SK-N-SH (cell line): ENCODE results near the gene DCUN1D3. TPM values are rescaled to one million over a fixed set of nuclear protein-coding genes. Genes with fewer than 3 reads are reported as not detected.
A peak's percentile ranks its signal among the peaks of the same experiment; 100 is the strongest.

Source experiments
- CTCF ChIA-PET: fragments of 300-600, 350-600 bp; formaldehyde crosslinking; extraction: SDS; loops from one replicate; lab custom pipeline; 2021; lab: Yijun Ruan, JAX
- POLR2A ChIA-PET: fragments of 350-600 bp; sonication (Branson Sonifier 250); formaldehyde crosslinking; extraction: SDS; loops from one replicate; lab custom pipeline; 2020; ENCODE audit warnings: antibody characterized with exemption, inconsistent platforms; lab: Yijun Ruan, JAX
- DNase-seq: peaks from one replicate; pipeline ENCODE4 v3.0.0; 2012
- H2AFZ ChIP-seq: fragments of 200-600 bp; sonication (generic); 2 replicates; pipeline ENCODE4 v1.8.1; 2016; ENCODE audit warnings: antibody characterized with exemption, mild to moderate bottlenecking, low read depth
- H3F3A ChIP-seq: fragments of 200-600 bp; sonication (generic); replicated peaks from 2 replicates; pipeline ENCODE3; 2016; ENCODE audit warnings: antibody characterized with exemption, mild to moderate bottlenecking; ENCODE audit not compliant: insufficient read depth
- H3K27ac ChIP-seq, 2 experiments: fragments of 200-500 bp in 1 of 2; fragments of 200-600 bp in 1 of 2; sonication (Bioruptor generic) in 1 of 2; sonication (generic), shearing (Covaris generic) in 1 of 2; 2 replicates each; pipeline versions ENCODE4 v1.5.1 to v1.6.1; 2014 to 2016; ENCODE audit warnings: low read depth in 2 of 2, inconsistent platforms in 1 of 2, low read length in 1 of 2, mild to moderate bottlenecking in 1 of 2, mixed read lengths in 1 of 2
- H3K27me3 ChIP-seq: fragments of 200-600 bp; sonication (generic), shearing (Covaris generic); 2 replicates; pipeline ENCODE4 v1.6.1; 2016; ENCODE audit warnings: mixed run types; ENCODE audit not compliant: insufficient read depth
- H3K36me3 ChIP-seq, 2 experiments: fragments of 200-500 bp in 1 of 2; fragments of 200-600 bp in 1 of 2; sonication (Bioruptor generic) in 1 of 2; sonication (generic) in 1 of 2; replicated peaks in 1 of 2; 2 replicates each; pipeline versions ENCODE3 to v1.5.1; 2014 to 2016; ENCODE audit warnings: low read length in 1 of 2, mild to moderate bottlenecking in 1 of 2; ENCODE audit not compliant: insufficient read depth in 2 of 2, control insufficient read depth in 1 of 2
- H3K4me1 ChIP-seq, 2 experiments: fragments of 200-500 bp in 1 of 2; fragments of 200-600 bp in 1 of 2; sonication (Bioruptor generic) in 1 of 2; sonication (generic), shearing (Covaris generic) in 1 of 2; 2 replicates each; pipeline versions ENCODE4 v1.5.1 to v1.6.1; 2014 to 2016; ENCODE audit warnings: low read depth in 1 of 2, low read length in 1 of 2, mixed run types in 1 of 2; ENCODE audit not compliant: insufficient read depth in 2 of 2, control insufficient read depth in 1 of 2
- H3K4me2 ChIP-seq: fragments of 200-600 bp; sonication (generic), shearing (Covaris generic); 2 replicates; pipeline ENCODE4 v1.6.1; 2017; ENCODE audit warnings: mixed run types
- H3K4me3 ChIP-seq, 2 experiments: fragments of 200-500 bp in 1 of 2; fragments of 200-600 bp in 1 of 2; sonication (Bioruptor generic) in 1 of 2; sonication (generic), shearing (Covaris generic) in 1 of 2; 2 replicates each; pipeline versions ENCODE4 v1.5.1 to v1.8.1; 2014 to 2016; ENCODE audit warnings: low read depth in 2 of 2, inconsistent platforms in 1 of 2, low read length in 1 of 2, mild to moderate bottlenecking in 1 of 2, mixed read lengths in 1 of 2, moderate library complexity in 1 of 2
- H3K79me2 ChIP-seq: fragments of 200-600 bp; sonication (generic); 2 replicates; pipeline ENCODE4 v1.8.1; 2017; ENCODE audit warnings: mild to moderate bottlenecking; ENCODE audit not compliant: insufficient read depth
- H3K9ac ChIP-seq: fragments of 200-600 bp; sonication (generic); 2 replicates; pipeline ENCODE4 v1.6.1; 2017; ENCODE audit warnings: mixed run types
- H3K9me2 ChIP-seq: fragments of 200-600 bp; sonication (generic); 2 replicates; pipeline ENCODE4 v1.6.1; 2017; ENCODE audit warnings: mixed run types
- H3K9me3 ChIP-seq: fragments of 200-600 bp; sonication (generic); 2 replicates; pipeline ENCODE4 v1.6.1; 2017; ENCODE audit warnings: mixed run types, mild to moderate bottlenecking, moderate library complexity
- H4K20me1 ChIP-seq: fragments of 200-600 bp; sonication (generic); 2 replicates; pipeline ENCODE4 v1.6.1; 2017; ENCODE audit warnings: mild to moderate bottlenecking, mixed run types; ENCODE audit not compliant: insufficient read depth
- EP300 ChIP-seq, 2 experiments: IDR thresholded peaks; 2 replicates each; pipeline versions ENCODE4 v1.4.0 to v1.6.1; 2012; ENCODE audit warnings: borderline replicate concordance in 1 of 2, low read depth in 1 of 2, low read length in 1 of 2
- EZH2phosphoT487 ChIP-seq: fragments of 200-600 bp; sonication (generic); IDR thresholded peaks from 2 replicates; pipeline ENCODE4 v1.6.1; 2017; ENCODE audit warnings: low read depth, mixed run types, mild to moderate bottlenecking, antibody characterized with exemption, moderate library complexity, borderline replicate concordance
- FOXM1 ChIP-seq: IDR thresholded peaks from 2 replicates; pipeline ENCODE4 v1.4.0; 2012; ENCODE audit warnings: low read depth, mild to moderate bottlenecking
- GABPA ChIP-seq: IDR thresholded peaks from 2 replicates; pipeline ENCODE4 v1.4.0; 2012; ENCODE audit warnings: low read depth, mild to moderate bottlenecking
- GATA2 ChIP-seq: sonication (generic); formaldehyde crosslinking; IDR thresholded peaks from 2 replicates; pipeline ENCODE4 v1.5.0; 2020; ENCODE audit warnings: mild to moderate bottlenecking, missing genetic modification reagents
- MXI1 ChIP-seq: IDR thresholded peaks from 2 replicates; pipeline ENCODE4 v1.6.1; 2012; ENCODE audit warnings: mild to moderate bottlenecking, low read depth, low read length, improper control_type of control experiment
- NFIC ChIP-seq: IDR thresholded peaks from 2 replicates; pipeline ENCODE4 v1.4.0; 2012; ENCODE audit warnings: borderline replicate concordance
- RCOR1 ChIP-seq: fragments of 150-350 bp; IDR thresholded peaks from 2 replicates; pipeline ENCODE4 v1.6.1; 2017; ENCODE audit warnings: antibody characterized with exemption, low read length
- SIN3A ChIP-seq: IDR thresholded peaks from 2 replicates; pipeline ENCODE4 v1.6.1; 2012; ENCODE audit warnings: low read depth, mild to moderate bottlenecking, low read length, moderate library complexity, borderline replicate concordance
- TAF1 ChIP-seq: IDR thresholded peaks from 2 replicates; pipeline ENCODE4 v1.6.1; 2012; ENCODE audit warnings: low read depth, mild to moderate bottlenecking, low read length, moderate library complexity, borderline replicate concordance
- WGBS: methylation state at CpG from one replicate; pipeline ENCODE4 v1.1.6; 2017; ENCODE audit warnings: low lambda C conversion rate; 5-methylcytosine and 5-hydroxymethylcytosine counted together
- polyA plus RNA-seq, 3 experiments: library from polyadenylated mRNA; depleted of rRNA; stranded (reverse); fragments of >200 nt; gene quantifications; 2 replicates each; pipeline ENCODE4 v1.2.3, GENCODE V29; 2012
- TF ChIP-seq, protein P1 (sequence below): IDR thresholded peaks from 2 replicates; pipeline ENCODE4 v1.4.0; 2012; ENCODE audit warnings: low read depth, borderline replicate concordance
- TF ChIP-seq, protein P2 (sequence below): IDR thresholded peaks from 2 replicates; pipeline ENCODE4 v1.6.1; 2012; ENCODE audit warnings: mild to moderate bottlenecking, low read depth, low read length, moderate library complexity
- TF ChIP-seq, protein P3 (sequence below): fragments of 150-350 bp; IDR thresholded peaks from 2 replicates; pipeline ENCODE4 v1.6.1; 2017; ENCODE audit warnings: antibody characterized with exemption, low read length, low read depth, borderline replicate concordance
- TF ChIP-seq, protein P4 (sequence below): IDR thresholded peaks from 2 replicates; pipeline ENCODE4 v1.4.0; 2012; ENCODE audit warnings: low read depth

Gene DCUN1D3
- polyA plus RNA-seq, 1 of the 3 experiments (the other 2 are of a cell fraction): 4.7 TPM

DNA sequence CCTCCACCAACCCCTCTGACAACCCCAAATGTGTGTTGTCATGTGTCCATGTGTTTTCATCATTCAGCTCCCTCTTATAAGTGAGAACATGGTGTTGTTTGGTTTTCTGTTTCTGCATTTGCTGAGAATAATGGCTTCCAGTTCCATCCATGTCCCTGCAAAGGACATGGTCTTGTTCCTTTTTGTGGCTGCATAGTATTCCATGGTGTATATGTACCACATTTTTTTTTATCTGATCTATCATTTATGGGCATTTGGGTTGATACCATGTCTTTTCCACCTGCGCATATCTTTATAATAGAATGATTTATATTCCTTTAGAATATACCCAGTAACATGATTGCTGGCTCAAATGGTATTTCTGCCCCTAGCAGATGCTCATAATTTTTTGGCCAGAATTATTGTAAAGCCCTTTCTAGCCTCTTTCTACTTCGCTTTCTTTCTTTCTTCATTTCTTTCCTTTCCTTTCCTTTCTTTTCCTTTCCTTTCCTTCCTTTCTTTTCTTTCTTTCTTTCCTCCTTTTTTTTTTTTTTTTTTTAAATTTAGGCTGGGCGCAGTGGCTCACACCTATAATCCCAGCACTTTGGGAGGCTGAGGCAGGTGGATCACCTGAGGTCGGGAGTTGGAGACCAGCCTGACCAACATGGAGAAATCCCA, 81.1 kb downstream of the DCUN1D3 start:
- H3K36me3 ChIP-seq: peaks cover 18 to 24% of the 10 kb centered on the region in 2 experiments
- H3K27me3 ChIP-seq: no peaks in the 10 kb centered on the region
- POLR2A ChIA-PET: no interaction called here
- H2AFZ ChIP-seq: no peak overlapping the region
- no peaks in the 10 kb centered on the region for H3K9me2 ChIP-seq
- no peaks in the 10 kb centered on the region for H3K4me1 ChIP-seq
- CTCF ChIA-PET: interaction anchor here (0.7 kb wide), 1 partner anchor 52 kb away, joined by 3 read pairs; no protein-coding TSS in a partner anchor
- no peak for TF ChIP-seq SIN3A
- no peak for TF ChIP-seq RCOR1
- TF ChIP-seq, protein P1, sequence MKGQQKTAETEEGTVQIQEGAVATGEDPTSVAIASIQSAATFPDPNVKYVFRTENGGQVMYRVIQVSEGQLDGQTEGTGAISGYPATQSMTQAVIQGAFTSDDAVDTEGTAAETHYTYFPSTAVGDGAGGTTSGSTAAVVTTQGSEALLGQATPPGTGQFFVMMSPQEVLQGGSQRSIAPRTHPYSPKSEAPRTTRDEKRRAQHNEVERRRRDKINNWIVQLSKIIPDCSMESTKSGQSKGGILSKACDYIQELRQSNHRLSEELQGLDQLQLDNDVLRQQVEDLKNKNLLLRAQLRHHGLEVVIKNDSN: no peak
- TF ChIP-seq TAF1: no peak
- TF ChIP-seq, protein P2, sequence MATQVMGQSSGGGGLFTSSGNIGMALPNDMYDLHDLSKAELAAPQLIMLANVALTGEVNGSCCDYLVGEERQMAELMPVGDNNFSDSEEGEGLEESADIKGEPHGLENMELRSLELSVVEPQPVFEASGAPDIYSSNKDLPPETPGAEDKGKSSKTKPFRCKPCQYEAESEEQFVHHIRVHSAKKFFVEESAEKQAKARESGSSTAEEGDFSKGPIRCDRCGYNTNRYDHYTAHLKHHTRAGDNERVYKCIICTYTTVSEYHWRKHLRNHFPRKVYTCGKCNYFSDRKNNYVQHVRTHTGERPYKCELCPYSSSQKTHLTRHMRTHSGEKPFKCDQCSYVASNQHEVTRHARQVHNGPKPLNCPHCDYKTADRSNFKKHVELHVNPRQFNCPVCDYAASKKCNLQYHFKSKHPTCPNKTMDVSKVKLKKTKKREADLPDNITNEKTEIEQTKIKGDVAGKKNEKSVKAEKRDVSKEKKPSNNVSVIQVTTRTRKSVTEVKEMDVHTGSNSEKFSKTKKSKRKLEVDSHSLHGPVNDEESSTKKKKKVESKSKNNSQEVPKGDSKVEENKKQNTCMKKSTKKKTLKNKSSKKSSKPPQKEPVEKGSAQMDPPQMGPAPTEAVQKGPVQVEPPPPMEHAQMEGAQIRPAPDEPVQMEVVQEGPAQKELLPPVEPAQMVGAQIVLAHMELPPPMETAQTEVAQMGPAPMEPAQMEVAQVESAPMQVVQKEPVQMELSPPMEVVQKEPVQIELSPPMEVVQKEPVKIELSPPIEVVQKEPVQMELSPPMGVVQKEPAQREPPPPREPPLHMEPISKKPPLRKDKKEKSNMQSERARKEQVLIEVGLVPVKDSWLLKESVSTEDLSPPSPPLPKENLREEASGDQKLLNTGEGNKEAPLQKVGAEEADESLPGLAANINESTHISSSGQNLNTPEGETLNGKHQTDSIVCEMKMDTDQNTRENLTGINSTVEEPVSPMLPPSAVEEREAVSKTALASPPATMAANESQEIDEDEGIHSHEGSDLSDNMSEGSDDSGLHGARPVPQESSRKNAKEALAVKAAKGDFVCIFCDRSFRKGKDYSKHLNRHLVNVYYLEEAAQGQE: no peak
- no peaks in the 10 kb centered on the region for H3K9me3 ChIP-seq
- DNase-seq: no peak
- H3F3A ChIP-seq: no peaks in the 10 kb centered on the region
- no peak overlapping the region for H3K9ac ChIP-seq
- H3K27ac ChIP-seq: no peak overlapping the region
- H3K4me2 ChIP-seq: no peak overlapping the region
- WGBS: 97% methylated on average over 4 of the region's 4 CpGs
- H3K79me2 ChIP-seq: no peaks in the 10 kb centered on the region
- no peaks in the 10 kb centered on the region for H4K20me1 ChIP-seq
- no peak overlapping the region for H3K4me3 ChIP-seq

DNA sequence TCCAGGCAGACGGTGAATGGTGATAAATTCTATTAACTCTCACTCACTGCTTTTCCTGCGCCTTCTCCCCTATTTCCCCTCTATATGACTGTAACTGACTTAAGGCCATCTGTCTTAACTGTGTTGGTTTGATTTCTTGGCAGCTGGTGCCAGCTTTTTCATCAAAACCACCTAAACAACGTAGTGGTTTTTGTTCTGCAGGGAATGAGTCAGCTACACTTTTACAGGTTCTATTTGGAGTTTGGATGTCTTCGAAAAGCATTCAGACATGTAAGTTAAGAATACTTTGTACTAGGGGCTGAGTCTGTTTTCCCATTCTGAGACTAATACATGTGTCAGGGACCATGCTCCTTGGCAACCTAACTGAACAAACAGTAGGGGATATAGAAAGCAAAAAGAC, 85.4 kb downstream of the DCUN1D3 start:
- CTCF ChIA-PET: interaction anchor here (0.7 to 1.9 kb wide), 4 partner anchors 8 to 269 kb away, joined by 3 to 6 read pairs (median 4); partner anchors contain the start of genes ERI2 and REXO5
- no peak overlapping the region; the same call in 1 of the 2 replicates for H2AFZ ChIP-seq
- TF ChIP-seq, protein P2: no peak
- TF ChIP-seq, protein P3, sequence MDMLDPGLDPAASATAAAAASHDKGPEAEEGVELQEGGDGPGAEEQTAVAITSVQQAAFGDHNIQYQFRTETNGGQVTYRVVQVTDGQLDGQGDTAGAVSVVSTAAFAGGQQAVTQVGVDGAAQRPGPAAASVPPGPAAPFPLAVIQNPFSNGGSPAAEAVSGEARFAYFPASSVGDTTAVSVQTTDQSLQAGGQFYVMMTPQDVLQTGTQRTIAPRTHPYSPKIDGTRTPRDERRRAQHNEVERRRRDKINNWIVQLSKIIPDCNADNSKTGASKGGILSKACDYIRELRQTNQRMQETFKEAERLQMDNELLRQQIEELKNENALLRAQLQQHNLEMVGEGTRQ: no peak
- TF ChIP-seq EZH2phosphoT487: no peak
- TF ChIP-seq, protein P4, sequence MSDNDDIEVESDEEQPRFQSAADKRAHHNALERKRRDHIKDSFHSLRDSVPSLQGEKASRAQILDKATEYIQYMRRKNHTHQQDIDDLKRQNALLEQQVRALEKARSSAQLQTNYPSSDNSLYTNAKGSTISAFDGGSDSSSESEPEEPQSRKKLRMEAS: no peak
- no peak for TF ChIP-seq NFIC
- TF ChIP-seq, protein P1: no peak
- TF ChIP-seq GATA2 (CRISPR knock-in tag): no peak
- no peak for TF ChIP-seq FOXM1
- no peak for TF ChIP-seq MXI1
- no peak for TF ChIP-seq EP300 (IDR thresholded peaks at IDR 0.05; ENCODE audit: borderline replicate concordance in 1 of 2, low read depth in 1 of 2, low read length in 1 of 2)
- no peak for TF ChIP-seq RCOR1
- no peak for TF ChIP-seq GABPA
- TF ChIP-seq TAF1: no peak

More for the DNA sequence above, 85.4 kb downstream of the DCUN1D3 start:
- Histone ChIP-seq H3K79me2 (no peaks in the 10 kb centered on the region), H4K20me1 (no peaks in the 10 kb centered on the region), H3K4me2 (no peak overlapping the region), H3K27me3 (no peaks in the 10 kb centered on the region), H3K9ac (no peak overlapping the region), H3K36me3 (peaks cover 3 to 11% of the 10 kb centered on the region in 2 experiments), H3F3A (no peaks in the 10 kb centered on the region), H3K27ac (peak overlapping the region in 1 of 2 experiments; percentile 67; a peak in 2 of 4 replicates), H3K4me3 (no peak overlapping the region), H3K4me1 (no peaks in the 10 kb centered on the region), H3K9me3 (no peaks in the 10 kb centered on the region), H3K9me2 (no peaks in the 10 kb centered on the region)
- DNase-seq: no peak
- 81% methylated on average over 4 of the region's 4 CpGs for WGBS
- POLR2A ChIA-PET: interaction anchor here (1.8 kb wide), 1 partner anchor 8 kb away, joined by 6 read pairs; the partner anchor contains the start of genes ERI2 and REXO5
